Large intestine (tissue), 3 donors: ENCODE measurements around the gene XXYLT1. TPM values are rescaled to one million over a fixed set of nuclear protein-coding genes. Genes with fewer than 3 reads are reported as not detected.

Experiments
- DNase-seq, 2 donors: peaks; one replicate each; pipeline versions ENCODE4 v3.0.0 to v3.0.0-alpha.2; 2013
- H3K27ac ChIP-seq: one replicate; pipeline ENCODE4 v1.5.1; 2013; ENCODE audit warnings: low read length
- H3K27me3 ChIP-seq: 2 replicates; pipeline ENCODE4 v1.6.1; 2013; ENCODE audit warnings: low read length; ENCODE audit not compliant: control insufficient read depth, insufficient read depth
- H3K36me3 ChIP-seq: 2 replicates; pipeline ENCODE4 v1.6.1; 2013; ENCODE audit warnings: low read length; ENCODE audit not compliant: control insufficient read depth, insufficient read depth
- H3K4me1 ChIP-seq: one replicate; pipeline ENCODE4 v1.6.1; 2013; ENCODE audit warnings: low read length; ENCODE audit not compliant: control insufficient read depth, insufficient read depth
- H3K4me3 ChIP-seq: one replicate; pipeline ENCODE4 v1.5.1; 2013; ENCODE audit warnings: low read length
- H3K9me3 ChIP-seq: one replicate; pipeline ENCODE4 v1.6.1; 2013; ENCODE audit warnings: mild to moderate bottlenecking, low read depth, low read length, moderate library complexity; ENCODE audit not compliant: control insufficient read depth
- WGBS: methylation state at CpG from one replicate; pipeline ENCODE4 v1.1.5; 2013; ENCODE audit warnings: low lambda C conversion rate; ENCODE audit not compliant: insufficient coverage; 5-methylcytosine and 5-hydroxymethylcytosine counted together
- polyA plus RNA-seq: library from polyadenylated mRNA; unstranded; fragments of 120-200 nt; gene quantifications from one replicate; pipeline ENCODE4 v1.2.1, GENCODE V29; 2013

XXYLT1 gene
- polyA plus RNA-seq, 1 donor = 14.0 TPM

- H3K9me3 ChIP-seq = no peaks in the 10 kb centered on the region
- H3K36me3 ChIP-seq = no peaks in the 10 kb centered on the region
- no peaks in the 10 kb centered on the region for H3K4me1 ChIP-seq
- no peak overlapping the region for H3K27ac ChIP-seq
- H3K4me3 ChIP-seq = no peak overlapping the region
- no peak for DNase-seq
- WGBS = 100% methylated on average over 5 of the region's 12 CpGs
- H3K27me3 ChIP-seq = no peaks in the 10 kb centered on the region
These were observed 141.8 kb downstream of the XXYLT1 start for GRCh38 chr3:195129072-195129643.

DNA sequence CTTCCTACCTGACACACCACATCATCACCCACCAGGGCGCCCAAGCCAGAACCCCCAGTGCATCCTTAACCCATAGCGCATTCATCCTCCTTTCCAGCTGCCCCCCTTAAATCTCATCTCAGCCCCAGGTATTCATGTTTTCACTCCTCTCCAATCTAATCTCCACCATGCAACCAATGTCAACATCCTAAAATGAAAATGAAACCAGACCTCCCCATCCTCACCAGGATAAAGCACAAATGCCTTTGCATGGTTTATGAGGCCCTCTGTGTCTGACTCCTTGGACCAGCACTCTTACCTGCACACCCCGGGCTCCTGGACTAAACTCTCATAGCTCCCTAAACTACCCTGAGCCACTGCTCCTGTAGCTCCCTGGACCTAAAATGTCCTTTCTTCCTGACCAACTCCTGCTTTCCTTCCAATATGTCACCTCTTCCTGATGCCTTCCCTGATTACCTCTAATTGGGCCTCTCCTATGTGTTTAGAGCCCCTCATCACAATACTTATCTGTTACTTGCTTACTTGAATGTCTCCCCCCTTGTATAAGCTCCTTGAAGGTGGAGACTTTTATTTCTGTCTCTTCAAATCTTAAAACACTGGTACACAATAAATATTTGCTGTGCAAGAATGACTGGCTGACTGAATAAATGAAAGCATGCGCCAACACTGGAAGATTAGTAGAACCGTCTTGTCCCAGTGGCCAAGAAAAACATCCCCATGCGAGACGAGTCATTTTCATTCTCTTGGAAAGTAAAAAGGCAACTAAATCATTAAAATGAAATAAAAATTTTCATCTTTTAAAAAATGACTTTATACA lies 142.5 kb downstream of the XXYLT1 start:
- H3K4me3 ChIP-seq = no peak overlapping the region
- DNase-seq = no peak
- no peaks in the 10 kb centered on the region for H3K36me3 ChIP-seq
- H3K4me1 ChIP-seq = no peaks in the 10 kb centered on the region
- H3K27me3 ChIP-seq = no peaks in the 10 kb centered on the region
- no peak overlapping the region for H3K27ac ChIP-seq
- WGBS = 67% methylated on average over 2 of the region's 7 CpGs
- no peaks in the 10 kb centered on the region for H3K9me3 ChIP-seq

DNA sequence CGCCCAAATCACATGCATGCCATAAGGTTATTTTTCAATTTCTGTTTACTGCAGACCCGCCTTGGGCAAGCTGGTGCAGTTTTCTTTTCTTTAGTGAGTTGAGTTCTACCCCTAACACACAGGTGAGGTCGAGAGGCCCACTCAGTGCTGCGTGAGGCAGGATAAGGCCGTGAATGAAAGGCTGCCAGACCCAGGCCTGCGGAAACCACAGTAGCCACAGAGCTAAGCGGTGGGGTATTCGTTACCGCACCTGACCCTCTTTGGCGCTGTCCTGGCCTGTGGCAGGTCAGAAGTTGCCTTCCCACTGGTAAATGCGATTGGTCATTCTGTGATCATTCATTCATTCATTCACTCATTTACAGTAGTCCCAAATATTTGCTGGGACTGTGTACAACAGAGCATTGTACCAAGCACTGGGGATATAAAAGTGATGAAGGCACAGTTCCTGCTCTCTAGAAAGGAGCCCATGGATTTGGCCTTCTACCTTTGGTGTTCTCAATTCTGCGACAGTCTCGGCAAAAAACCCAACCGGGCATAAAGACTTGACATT lies 144.8 kb downstream of the XXYLT1 start:
- H3K4me1 ChIP-seq = no peaks in the 10 kb centered on the region
- WGBS = 100% methylated on average over 1 of the region's 14 CpGs
- no peaks in the 10 kb centered on the region for H3K27me3 ChIP-seq
- no peaks in the 10 kb centered on the region for H3K36me3 ChIP-seq
- DNase-seq = no peak
- H3K4me3 ChIP-seq = no peak overlapping the region
- no peaks in the 10 kb centered on the region for H3K9me3 ChIP-seq
- no peak overlapping the region for H3K27ac ChIP-seq

GRCh38 chr3:195125646-195126045 lies 145.3 kb downstream of the XXYLT1 start:
- H3K36me3 ChIP-seq = no peaks in the 10 kb centered on the region
- no peaks in the 10 kb centered on the region for H3K27me3 ChIP-seq
- H3K4me3 ChIP-seq = no peak overlapping the region
- H3K4me1 ChIP-seq = no peaks in the 10 kb centered on the region
- no peak overlapping the region for H3K27ac ChIP-seq
- no peaks in the 10 kb centered on the region for H3K9me3 ChIP-seq
- WGBS = no CpG with 5 or more reads among the region's 11 CpGs
- no peak for DNase-seq

DNA sequence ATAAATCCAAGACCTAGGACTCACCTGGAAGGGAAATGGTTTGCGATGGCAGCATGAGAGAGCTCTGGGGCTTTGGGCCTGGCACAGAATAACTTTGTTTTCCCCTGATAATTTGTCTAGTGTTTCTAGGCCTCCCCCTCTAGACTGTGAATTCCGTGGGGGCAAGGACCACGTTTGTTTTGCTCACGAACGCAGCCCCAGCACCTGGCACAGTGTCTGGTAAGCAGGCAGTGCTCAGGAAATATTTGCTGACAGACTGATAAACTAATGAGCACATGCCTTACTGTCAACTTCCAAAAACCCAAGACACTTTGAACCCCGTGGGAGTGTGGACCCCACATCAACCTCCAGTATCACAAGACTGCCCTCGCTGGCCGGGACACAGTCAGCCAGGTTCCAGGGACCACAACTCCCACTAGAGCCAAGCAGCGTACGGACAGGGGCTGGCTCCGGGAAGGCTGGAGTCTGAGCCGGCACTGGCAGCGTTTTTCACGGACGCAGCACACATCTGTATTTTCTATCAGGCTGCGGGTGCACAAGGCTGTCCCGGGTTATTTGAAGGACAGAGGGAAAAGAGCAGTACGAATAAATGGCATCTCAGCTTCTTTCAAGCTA lies 146.5 kb downstream of the XXYLT1 start:
- no peaks in the 10 kb centered on the region for H3K27me3 ChIP-seq
- no peak overlapping the region for H3K27ac ChIP-seq
- WGBS = no CpG with 5 or more reads among the region's 18 CpGs
- H3K4me3 ChIP-seq = no peak overlapping the region
- H3K9me3 ChIP-seq = no peaks in the 10 kb centered on the region
- peaks cover 2% of the 10 kb centered on the region for H3K4me1 ChIP-seq
- no peak for DNase-seq
- no peaks in the 10 kb centered on the region for H3K36me3 ChIP-seq

- WGBS = no CpG with 5 or more reads among the region's 13 CpGs
- DNase-seq = no peak
- Histone ChIP-seq H3K9me3 (no peaks in the 10 kb centered on the region), H3K27ac (no peak overlapping the region), H3K4me1 (peaks cover 11% of the 10 kb centered on the region), H3K27me3 (no peaks in the 10 kb centered on the region), H3K4me3 (no peak overlapping the region), H3K36me3 (no peaks in the 10 kb centered on the region)
These were observed 147.7 kb downstream of the XXYLT1 start for GRCh38 chr3:195123281-195123691.

GRCh38 chr3:195122261-195122660 lies 148.7 kb downstream of the XXYLT1 start:
- Histone ChIP-seq H3K36me3 (no peaks in the 10 kb centered on the region), H3K4me3 (no peak overlapping the region), H3K9me3 (no peaks in the 10 kb centered on the region), H3K27ac (no peak overlapping the region), H3K4me1 (peaks cover 18% of the 10 kb centered on the region), H3K27me3 (no peaks in the 10 kb centered on the region)
- no peak for DNase-seq
- WGBS = no CpG with 5 or more reads among the region's 4 CpGs

DNA sequence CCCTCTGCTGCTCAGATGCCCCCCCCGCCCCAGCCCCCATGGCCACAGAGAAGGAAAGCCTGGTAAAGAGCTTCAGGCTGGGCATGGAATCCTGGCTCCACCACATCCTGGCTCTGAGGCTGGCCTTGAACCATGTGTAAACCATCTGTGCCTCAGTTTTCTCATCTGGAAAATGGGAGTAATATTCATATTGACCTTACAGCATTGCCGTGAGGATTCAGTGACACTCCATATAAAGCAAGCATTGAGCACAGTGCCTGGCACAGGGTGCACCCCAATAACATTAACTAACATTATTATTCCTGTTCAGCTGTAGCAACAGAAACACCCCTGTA lies 150.7 kb downstream of the XXYLT1 start:
- Histone ChIP-seq H3K4me1 (peaks cover 26% of the 10 kb centered on the region), H3K4me3 (no peak overlapping the region), H3K27me3 (no peaks in the 10 kb centered on the region), H3K27ac (no peak overlapping the region), H3K9me3 (no peaks in the 10 kb centered on the region), H3K36me3 (no peaks in the 10 kb centered on the region)
- no CpG with 5 or more reads among the region's 2 CpGs for WGBS
- no peak for DNase-seq

- Histone ChIP-seq H3K27ac (no peak overlapping the region), H3K4me1 (peaks cover 27% of the 10 kb centered on the region), H3K27me3 (no peaks in the 10 kb centered on the region), H3K4me3 (no peak overlapping the region), H3K36me3 (no peaks in the 10 kb centered on the region), H3K9me3 (no peaks in the 10 kb centered on the region)
- peak in 1 of 2 donors; percentile 46 for DNase-seq
- no CpG with 5 or more reads among the region's 16 CpGs for WGBS
These were observed 151.3 kb downstream of the XXYLT1 start for GRCh38 chr3:195119461-195120266.

- peaks cover 27% of the 10 kb centered on the region for H3K4me1 ChIP-seq
- H3K27ac ChIP-seq = peak overlapping the region; percentile 35
- no peaks in the 10 kb centered on the region for H3K9me3 ChIP-seq
- H3K27me3 ChIP-seq = no peaks in the 10 kb centered on the region
- no peak overlapping the region for H3K4me3 ChIP-seq
- 100% methylated on average over 1 of the region's 13 CpGs for WGBS
- no peaks in the 10 kb centered on the region for H3K36me3 ChIP-seq
- no peak for DNase-seq
These were observed 152.3 kb downstream of the XXYLT1 start for GRCh38 chr3:195118671-195119070.
